HS-5 (cell line): ENCODE measurements around the gene SERINC5.
"Not testable (repeated sequence)": the region's sequence is repeated elsewhere in the genome, so short reads cannot be mapped to it uniquely, and the experiment has no call there.

ENCODE experiments used
- DNase-seq: peaks from one replicate; pipeline ENCODE4 v3.0.0-alpha.2; 2012; ENCODE audit warnings: low read depth

Gene SERINC5

GRCh38 chr5:80136798-80137197, 119.0 kb downstream of the SERINC5 start:
- not testable (repeated sequence) for DNase-seq

- DNase-seq, result no peak
Observed at GRCh38 chr5:80134876-80135275, 121.0 kb downstream of the SERINC5 start.

- no peak for DNase-seq
Observed at GRCh38 chr5:80129146-80129545, 126.7 kb downstream of the SERINC5 start.

- no peak for DNase-seq
Observed at GRCh38 chr5:80128141-80128540, 127.7 kb downstream of the SERINC5 start.

- no peak for DNase-seq
Observed at GRCh38 chr5:80127116-80127552, 128.7 kb downstream of the SERINC5 start.

GRCh38 chr5:80125962-80126480, 129.8 kb downstream of the SERINC5 start:
- DNase-seq, result peak; percentile 76

- no peak for DNase-seq
Observed at GRCh38 chr5:80125022-80125961, 130.6 kb downstream of the SERINC5 start.

GRCh38 chr5:80124121-80124918, 131.5 kb downstream of the SERINC5 start:
- DNase-seq, result no peak

- no peak for DNase-seq
Observed at GRCh38 chr5:80122579-80122978, 133.3 kb downstream of the SERINC5 start.

- DNase-seq, result no peak
Observed at GRCh38 chr5:80119372-80119771, 136.5 kb downstream of the SERINC5 start.

- DNase-seq, result no peak
Observed at GRCh38 chr5:80117446-80117845, 138.4 kb downstream of the SERINC5 start.

- DNase-seq, result no peak
Observed at GRCh38 chr5:80116465-80116864, 139.4 kb downstream of the SERINC5 start.

GRCh38 chr5:80116000-80116399, 139.8 kb downstream of the SERINC5 start:
- DNase-seq, result no peak

- no peak for DNase-seq
Observed at GRCh38 chr5:80114860-80115259, 141.0 kb downstream of the SERINC5 start.

GRCh38 chr5:80111376-80111990, 144.4 kb downstream of the SERINC5 start:
- DNase-seq, result not testable (repeated sequence)

GRCh38 chr5:80109646-80110478, 146.0 kb downstream of the SERINC5 start:
- no peak for DNase-seq

GRCh38 chr5:80106916-80107315, 148.9 kb downstream of the SERINC5 start:
- DNase-seq, result no peak

- DNase-seq, result no peak
Observed at GRCh38 chr5:80105698-80106439, 150.0 kb downstream of the SERINC5 start.

GRCh38 chr5:80103371-80103770, 152.5 kb downstream of the SERINC5 start:
- DNase-seq, result no peak

GRCh38 chr5:80101993-80102392, 153.9 kb downstream of the SERINC5 start:
- no peak for DNase-seq

- DNase-seq, result no peak
Observed at GRCh38 chr5:80097451-80097850, 158.4 kb downstream of the SERINC5 start.
